ENCODE data around the gene USP43.

Gene USP43

DNA sequence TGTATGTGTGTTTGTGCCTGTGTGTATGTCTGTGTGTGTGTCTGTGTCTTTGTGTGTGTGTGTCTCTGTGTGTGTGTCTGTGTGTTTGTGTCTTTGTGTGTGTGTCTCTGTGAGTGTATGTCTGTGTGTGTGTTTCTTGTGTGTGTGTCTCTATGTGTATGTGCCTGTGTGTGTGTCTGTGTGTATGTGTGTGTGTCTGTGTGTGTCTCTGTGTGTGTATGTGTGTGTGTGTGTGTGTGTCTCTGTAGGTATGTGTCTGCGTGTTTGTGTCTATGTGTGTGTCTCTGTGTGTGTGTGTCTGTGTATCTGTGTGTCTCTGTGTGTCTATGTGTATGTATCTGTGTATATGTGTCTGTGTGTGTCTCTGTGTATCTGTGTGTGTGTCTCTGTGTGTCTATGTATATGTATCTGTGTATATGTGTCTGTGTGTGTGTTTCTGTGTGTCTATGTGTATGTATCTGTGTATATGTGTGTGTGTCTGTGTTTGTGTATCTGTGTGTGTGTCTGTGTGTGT lies 70.2 kb downstream of the USP43 start:
- no peak for DNase-seq (ENCODE audit: low read depth)

DNA sequence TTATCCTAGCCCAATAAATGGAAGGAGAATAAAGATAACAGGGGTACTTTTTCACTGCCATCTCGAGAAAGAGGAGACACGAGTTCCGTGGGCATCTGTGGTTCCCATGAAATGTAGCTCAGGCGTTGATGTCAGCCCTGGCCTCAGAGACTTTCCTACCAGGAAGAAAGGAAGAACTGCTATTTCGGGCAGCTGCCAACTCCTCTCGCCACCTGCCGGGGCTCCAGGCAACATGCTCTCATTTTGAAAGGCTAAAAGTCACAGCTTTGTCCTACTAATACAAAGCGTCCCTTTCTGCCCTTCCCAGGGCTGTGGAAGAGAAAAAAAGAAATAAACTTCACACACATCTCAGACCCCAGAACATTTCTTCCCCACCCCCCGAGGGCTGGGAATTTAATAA lies 80.3 kb downstream of the USP43 start:
- no peak for DNase-seq (ENCODE audit: low read depth)

DNA sequence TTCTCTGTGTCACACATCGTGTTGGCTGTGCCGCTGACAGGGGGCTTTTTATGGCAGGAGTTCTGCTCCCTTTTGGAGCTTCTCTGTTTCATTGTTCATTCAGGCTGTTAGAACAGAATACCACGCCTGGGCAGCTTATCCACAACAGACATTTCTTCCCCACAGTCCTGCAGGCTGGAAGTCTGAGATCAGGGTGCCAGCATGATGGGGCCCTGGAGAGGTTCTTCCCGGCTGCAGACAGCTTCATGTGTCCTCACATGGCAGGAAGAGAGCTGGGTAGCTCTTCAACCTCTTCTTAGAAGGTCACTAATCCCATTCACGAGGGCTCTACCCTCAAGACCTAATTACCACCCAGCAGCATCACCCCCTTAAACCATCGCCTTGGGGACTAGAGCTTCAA lies 81.0 kb downstream of the USP43 start:
- DNase-seq (ENCODE audit: low read depth) = no peak

DNA sequence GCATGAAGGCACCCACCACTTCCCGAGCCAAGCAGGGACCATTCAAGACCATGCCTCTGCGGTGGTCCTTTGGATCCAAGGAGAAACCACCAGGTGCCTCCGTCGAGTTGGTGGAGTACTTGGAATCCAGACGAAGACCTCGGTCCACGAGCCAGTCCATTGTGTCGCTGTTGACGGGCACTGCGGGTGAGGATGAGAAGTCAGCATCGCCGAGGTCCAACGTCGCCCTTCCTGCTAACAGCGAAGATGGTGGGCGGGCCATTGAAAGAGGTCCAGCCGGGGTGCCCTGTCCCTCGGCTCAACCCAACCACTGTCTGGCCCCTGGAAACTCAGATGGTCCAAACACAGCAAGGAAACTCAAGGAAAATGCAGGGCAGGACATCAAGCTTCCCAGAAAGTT lies 82.7 kb downstream of the USP43 start:
- DNase-seq (ENCODE audit: low read depth) = no peak

DNA sequence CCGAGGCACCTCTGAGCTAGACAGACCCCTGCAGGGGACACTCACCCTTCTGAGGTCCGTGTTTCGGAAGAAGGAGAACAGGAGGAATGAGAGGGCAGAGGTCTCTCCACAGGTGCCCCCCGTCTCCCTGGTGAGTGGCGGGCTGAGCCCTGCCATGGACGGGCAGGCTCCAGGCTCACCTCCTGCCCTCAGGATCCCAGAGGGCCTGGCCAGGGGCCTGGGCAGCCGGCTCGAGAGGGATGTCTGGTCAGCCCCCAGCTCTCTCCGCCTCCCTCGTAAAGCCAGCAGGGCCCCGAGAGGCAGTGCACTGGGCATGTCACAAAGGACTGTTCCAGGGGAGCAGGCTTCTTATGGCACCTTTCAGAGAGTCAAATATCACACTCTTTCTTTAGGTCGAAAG lies 83.2 kb downstream of the USP43 start:
- no peak for DNase-seq (ENCODE audit: low read depth)

DNA sequence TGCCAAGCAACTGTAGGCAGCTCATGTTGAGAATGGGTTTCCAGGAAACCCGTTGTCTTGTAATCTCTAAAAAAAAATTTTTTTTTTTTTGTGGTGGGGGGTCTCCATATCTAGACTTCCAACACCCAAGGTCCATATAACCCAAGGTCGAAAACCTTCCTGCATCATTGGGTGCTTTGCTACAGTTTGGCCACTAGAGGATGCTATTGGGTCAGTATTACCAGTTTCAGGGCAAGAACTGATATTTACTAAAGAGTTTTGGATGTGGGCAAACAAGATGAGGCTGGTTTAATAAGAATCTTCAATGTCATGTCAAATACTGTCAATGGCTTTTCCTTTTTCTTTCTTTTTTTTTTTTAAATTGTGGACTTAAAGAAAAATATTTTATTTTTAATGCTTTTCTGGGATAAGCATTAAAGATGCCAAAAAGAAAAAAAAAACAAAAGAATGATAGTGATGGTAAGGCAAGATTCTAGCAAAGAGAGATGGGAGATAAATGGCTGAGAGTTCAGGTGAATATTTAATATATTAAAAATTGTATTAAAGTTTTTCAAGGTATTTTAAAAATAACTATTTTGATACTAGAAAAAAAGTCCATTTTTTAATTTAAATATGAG lies 83.8 kb downstream of the USP43 start:
- DNase-seq (ENCODE audit: low read depth) = no peak

DNA sequence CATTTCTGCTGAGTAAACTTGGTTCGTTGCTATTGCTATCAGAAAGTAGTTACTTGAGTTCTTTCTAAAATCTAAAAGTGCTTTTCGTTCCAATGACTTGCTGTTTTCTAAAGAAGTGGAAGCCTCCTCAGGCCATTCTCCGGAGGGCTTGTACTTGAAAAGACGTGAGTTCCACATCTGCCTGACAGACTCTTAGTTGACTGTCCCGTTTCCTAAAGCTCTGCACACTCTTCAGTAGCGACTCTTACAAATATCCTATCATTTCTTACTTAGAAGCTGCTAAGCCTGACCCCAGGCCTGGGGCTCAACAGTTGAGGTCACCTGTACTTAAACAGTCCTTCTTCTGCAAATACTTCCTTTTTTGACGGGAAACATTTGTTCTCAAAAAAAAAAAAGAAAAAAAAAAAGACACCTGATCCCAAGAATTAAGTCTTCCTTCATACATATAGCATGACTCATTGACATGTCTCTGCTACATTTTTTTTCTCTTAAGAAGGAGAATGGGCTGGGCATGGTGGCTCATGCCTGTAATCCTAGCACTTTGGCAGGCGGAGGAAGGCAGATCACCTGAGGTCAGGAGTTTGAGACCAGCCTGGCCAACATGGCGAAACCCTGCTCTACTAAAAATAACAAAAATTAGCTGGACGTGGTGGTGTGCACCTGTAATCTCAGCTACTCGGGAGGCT lies 84.6 kb downstream of the USP43 start:
- DNase-seq (ENCODE audit: low read depth) = no peak

DNA sequence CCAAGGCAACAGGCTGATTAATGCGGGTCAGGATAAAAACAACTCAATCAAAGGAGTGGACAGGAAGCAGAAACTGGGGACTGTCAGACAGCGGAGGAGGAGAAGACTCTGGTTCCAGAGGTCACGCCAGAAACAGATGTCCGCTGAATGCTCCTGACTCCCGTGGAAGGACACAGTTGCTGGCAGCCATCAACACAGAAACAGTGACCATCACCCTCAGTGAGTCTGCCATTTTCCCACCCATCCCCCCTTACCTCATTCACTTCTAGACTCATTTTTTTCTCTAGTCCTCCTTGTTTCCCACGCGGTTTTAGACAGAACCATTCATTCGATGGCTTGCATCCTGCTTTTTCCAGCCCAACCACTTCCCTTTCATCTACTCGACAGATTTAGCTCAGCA lies 105.2 kb downstream of the USP43 start:
- DNase-seq (ENCODE audit: low read depth) = no peak

DNA sequence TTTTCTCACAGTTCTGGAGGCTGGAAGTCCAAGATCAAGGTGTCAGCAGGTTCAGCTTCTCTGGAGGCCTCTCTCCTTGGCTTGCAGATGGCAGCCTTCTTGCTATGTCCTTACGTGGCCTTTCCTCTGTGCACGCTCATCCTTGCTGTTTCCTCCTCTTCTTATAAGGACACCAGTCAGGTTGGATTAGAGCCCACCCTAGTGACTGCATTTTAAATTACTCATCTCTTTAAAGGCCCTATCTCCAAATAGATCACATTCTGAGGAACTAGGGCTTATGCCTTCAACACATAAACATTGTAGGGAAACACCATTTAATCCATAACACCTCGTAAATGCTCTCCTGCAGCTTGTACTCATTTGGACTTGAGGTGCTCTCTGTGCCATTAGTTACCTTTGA lies 109.8 kb downstream of the USP43 start:
- no peak for DNase-seq (ENCODE audit: low read depth)

DNA sequence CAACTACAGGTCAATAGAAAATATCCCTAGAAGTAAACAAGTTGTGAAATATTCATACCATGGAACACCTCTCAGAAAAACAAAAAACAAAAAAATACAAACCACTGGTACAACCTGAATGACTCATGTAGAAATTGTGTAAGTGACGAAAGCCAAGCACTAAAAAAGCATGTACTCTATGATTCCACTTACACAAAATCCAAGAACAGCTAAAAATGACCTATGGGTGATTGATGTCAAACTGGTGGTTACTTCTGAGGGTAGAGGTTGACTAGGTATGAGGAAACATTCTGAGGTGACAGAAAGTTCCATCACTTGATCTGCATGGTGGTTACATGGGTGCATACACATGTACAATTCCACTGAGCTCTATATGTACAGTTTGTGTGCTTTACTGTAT lies 114.9 kb downstream of the USP43 start:
- DNase-seq (ENCODE audit: low read depth) = no peak

DNA sequence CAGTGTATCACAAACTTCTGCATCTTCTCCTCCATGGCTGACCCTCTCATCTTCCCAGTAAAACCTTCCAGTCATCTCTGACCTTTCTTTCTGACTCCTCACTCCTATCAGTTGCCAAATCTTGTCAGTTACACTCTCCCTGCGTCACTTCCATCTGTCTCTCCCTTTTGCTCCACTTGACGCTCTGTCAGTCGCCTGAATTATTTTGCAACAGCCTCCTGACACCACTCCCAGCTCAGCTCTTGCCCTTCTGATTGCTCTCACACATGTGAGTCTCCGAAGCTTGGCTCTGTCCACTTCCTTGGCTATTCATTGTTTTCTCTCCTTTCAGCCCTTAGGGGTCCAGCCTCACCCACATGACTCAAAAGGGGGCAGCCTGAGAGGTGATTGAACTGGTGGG lies 118.3 kb downstream of the USP43 start:
- DNase-seq (ENCODE audit: low read depth) = no peak

DNA sequence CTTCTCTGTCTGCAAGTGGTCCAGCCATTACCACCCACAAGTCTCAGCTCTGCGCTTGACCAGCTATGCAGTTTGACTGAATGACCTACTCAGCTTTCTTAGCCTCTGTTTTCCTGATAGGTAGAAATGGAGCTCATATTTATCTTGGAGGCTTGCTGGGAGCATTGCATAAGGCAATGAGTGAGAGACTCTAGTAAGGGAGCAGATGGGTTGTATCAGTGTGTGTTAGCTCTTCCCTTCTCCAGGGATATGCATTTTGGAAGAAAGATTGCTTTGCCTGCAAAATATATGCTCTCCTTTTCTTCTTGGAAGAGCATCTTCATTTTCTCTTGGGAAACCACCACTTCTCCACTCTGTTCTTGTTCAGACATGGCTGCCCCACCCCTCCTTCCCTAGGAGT lies 120.0 kb downstream of the USP43 start:
- DNase-seq (ENCODE audit: low read depth) = no peak

DNA sequence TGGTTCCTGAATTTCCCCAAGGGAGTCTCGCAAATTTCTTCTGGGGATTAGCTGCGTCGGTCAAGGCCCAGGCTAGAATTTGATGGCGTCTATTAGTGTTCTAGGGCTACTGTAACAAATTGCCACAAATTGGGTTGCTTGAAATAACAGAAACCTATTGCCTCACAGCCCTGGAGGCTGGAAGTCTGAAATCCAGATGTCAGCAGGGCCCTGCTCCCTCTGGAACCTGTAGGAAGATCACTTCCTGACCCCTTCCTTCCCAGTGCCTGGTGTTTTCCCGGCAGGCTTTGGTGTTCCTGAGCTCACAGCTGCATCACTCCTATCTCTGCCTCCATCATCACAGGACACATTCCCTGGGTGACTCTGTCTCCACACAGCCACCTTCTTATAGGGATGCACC lies 121.7 kb downstream of the USP43 start:
- no peak for DNase-seq (ENCODE audit: low read depth)

DNA sequence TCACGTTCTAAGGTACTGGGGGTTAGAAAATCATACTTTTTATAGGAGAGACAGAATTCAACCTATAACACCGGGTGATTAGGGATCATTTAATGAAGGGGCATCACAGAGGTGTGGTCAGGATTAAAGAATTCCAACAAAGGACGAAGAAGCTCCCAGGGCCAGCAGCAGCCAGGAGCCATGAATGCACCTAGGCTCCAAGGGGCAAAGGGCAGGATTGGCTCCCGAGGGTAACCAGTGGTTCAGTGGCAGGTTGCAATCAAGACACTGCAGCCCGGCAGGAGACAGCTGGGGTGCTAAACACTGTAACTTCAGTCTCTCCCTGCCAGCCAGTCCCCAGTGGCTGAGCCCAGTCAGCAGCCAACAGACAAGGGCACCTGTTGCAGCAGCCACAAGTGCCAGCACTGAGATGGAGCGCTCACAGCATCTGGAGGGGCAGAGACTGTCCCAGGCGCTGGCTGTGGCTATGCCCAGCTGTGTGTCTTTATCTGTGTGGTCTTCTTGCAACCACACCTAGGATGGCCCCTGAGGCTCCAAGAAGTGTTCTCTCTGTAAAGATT lies 122.2 kb downstream of the USP43 start:
- no peak for DNase-seq (ENCODE audit: low read depth)

DNA sequence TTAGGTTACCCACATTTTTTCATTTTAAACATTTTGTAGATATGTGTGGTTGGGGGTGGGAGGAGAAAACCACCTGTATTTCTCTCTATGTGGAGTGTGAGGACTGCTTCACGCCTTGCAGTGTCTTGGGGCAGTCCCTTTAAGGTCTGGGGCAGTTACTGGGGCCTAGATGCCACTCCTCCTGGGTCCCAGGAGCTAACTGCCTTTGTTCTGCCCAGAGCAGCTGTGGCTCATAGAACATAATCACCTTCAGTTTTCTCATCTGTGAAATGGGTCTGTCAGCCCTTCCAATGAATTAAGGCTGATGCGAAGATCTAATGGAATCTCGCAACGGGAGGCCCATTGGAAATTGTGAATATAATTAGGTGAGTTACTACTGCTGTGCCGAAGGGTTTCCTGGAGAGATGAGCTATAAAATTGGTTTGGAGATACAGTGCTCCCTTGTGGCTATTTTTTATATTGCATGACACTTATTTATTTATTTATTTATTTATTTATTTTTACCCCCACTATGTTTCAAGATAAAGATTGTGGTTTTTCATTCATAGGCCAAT lies 123.1 kb downstream of the USP43 start:
- no peak for DNase-seq (ENCODE audit: low read depth)

DNA sequence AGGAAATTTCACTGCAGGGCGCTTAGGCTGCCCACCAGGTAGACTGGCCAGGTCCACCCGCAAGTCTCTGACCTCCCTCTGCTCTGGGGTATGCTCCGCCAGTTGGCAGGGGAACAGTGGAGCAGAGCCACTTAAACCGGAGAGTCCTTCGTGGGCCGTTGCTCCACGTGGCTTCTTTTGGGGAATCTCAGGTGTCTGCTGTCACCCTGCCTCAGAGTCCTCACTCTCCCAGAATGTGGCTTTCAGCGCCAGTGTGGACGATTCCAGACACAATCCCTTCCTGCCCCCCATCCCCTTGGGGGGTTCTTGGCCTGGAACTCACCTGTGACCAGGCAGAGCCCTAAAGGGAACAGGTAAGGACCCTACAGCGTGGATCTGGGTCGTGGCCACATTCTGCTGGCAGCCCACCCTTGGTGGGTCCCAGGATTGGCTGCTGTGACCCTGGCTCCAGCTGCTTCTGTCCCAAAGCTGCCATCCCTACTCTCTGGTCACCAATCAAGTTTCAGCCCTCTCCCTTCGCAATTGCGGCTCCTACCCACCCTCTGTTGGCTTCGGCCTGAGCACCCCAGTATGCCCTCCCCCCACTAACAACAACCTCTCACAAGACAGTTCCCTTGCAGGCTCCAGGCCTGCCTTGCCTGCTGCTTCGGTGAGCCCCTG lies 123.8 kb downstream of the USP43 start:
- DNase-seq (ENCODE audit: low read depth) = no peak

DNA sequence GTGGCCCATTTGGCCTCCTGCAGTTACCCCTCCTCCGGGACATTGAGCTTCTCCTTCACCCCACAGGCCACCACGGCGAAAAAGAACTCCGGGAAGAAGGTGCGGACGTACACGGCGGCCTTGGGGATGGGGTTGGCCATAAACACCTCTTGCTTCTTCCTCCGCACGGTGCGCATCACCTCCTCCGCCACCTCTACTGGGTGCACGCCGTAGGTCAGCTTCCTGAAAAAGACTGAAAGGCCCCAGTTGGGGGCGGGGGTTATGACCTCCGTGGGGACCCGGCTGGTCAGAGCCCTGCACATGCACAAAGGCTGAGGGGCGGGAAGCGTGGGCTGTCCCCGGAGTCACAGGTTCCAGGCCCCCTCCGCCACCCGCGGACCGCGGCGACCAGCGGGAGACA lies 126.1 kb downstream of the USP43 start:
- no peak for DNase-seq (ENCODE audit: low read depth)

DNA sequence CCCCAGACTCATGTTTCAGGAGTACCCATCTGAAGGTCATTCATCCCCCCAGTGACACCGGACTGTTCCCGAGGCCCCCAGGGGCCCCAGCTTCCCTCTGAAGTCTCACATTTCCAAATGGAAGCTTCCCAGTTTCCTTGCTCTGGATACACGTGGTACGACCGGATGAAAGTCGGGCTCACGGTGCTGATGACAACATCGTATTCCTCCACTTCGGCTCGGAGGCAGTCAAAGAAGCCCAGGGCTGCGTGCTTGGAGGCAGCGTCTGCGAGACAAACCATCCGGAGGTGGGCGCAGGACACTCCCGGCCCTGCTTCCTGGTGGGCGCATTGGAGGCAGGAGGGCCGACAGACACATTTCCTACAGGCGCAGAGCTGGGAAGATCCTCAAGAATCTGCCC lies 127.3 kb downstream of the USP43 start:
- DNase-seq (ENCODE audit: low read depth) = no peak

DNA sequence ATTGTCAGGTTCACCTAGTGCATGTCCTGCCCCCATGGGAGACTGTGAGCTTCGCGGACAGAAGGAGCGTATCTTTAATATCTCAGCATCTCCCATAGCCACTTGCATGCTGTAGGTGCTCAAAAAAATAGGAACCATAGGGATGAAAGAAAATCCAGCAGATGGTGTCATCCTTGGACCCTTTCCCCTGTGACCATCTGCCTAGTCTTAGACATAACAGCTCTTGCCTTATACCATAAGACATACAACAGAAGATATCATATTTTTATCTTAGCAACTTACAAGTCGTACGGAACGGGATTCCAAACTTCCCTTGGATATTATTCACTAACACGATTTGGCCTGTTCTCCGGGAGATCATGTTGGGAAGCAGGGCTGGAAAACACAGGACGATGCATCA lies 131.6 kb downstream of the USP43 start:
- DNase-seq (ENCODE audit: low read depth) = no peak

Data from activated T-cell treated with anti-CD3 and anti-CD28 coated beads for 1 hour (primary cell).